Inflammatory macrophage treated with lipopolysaccharide for 4 hours (primary cell): ENCODE data around the gene PPM1L.
A peak's percentile ranks its signal among the peaks of the same experiment; 100 is the strongest.
"Not testable (repeated sequence)": the region's sequence is repeated elsewhere in the genome, so short reads cannot be mapped to it uniquely, and the experiment has no call there.

Experiments
- DNase-seq: peaks from one replicate; pipeline ENCODE4 v3.0.0-alpha.2; 2020

Gene PPM1L

DNA sequence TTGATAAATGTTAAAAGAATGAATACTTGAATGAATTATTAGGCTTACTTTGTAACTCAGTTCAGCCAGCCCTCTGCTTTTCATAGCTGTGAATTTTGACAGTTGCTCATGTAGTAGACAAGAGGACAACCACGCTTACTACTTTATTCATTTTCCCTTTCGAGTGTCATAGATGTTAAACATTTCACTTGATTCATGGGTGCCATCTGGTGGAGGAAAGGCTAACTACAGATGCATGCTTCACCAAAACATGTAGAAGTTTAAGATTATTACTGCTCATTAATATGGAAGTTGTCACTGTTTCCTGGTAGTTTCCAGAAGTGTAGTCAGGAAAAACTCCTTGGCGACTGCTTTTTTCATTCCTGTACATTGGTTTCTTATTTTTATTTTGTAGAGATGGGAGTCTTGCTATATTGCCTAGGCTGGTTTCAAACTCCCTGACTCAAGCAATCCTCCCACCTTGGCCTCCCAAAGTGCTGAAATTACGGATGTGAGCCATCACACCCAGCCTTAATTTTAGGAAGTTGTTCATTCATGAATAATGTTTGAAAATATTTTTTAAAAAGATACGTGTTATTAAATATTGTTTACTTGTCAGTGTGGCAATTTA, 186.0 kb downstream of the PPM1L start:
- DNase-seq = peak; percentile 73

DNA sequence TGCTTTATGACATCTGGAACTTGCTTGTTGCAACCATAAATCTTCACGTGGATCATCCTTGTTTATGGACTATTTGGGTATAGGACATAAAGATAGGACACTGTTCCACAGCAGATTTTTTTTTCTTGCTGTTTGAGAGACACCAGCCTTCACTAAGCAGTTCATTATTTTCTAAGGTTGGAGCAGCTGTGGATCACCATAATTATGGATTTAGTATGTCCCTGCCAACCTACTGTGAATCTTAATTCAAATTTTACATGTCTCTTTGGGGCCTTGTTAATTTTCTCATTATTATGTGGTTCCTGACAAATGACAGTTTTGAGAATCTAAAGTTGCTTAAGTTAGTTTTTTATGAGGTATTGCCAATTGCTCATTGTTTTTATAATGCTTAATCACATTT, 188.0 kb downstream of the PPM1L start:
- DNase-seq = no peak

DNA sequence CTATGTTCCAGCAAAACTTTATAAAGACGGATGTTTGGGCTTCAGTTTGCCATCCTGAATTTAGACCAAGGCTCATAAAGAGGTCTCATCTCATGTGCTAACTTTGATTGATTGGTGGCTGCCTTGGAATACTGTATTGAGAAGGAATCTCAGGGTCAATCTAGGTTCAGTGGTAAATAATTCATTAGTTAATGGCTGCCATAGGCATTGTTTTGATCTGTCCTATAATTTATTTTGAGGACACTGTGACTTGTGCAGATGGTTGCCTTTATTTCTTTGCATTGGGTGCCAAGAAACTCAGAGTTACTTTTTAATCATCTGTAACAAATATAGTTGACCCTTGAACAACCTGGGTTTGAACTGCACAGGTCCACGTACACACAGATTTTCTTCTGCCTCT, 189.3 kb downstream of the PPM1L start:
- no peak for DNase-seq

DNA sequence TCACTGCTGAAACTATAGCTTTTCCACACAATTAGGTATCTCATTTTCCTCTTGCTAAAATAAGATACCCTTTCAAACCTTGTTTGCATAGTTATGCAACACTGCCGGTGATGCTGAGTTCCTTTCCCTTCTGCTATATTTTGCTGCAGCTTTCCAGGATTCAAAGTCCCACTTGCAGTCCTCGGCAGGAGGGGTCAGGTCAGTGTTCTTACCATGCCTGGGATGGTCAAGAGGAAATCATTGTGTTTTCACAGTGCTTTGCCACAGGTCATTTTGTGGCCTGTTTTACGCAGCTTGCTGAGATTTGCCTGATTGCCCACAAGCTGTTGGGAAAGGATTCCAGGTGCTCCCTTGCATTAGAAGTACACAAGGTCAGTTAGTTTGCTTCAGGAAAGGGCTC, 192.2 kb downstream of the PPM1L start:
- DNase-seq = no peak

DNA sequence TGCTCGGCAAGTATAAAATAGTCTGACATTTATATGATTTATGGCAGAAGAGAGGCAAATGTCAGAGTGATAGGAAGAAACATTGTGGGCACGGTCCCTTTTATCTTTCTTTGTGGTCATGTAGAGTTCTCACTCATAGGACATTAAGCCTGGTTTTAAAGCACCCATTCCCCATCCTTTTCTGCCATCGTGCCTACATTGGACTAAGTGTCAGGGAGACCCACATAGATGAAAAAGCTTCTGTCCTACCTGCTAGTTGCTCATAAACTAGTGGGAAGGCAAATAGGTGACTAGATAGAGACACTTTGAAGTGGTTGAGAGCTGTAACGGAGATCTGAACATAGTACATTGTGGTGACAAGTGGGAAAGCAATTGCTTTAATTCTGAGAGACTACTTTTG, 193.4 kb downstream of the PPM1L start:
- no peak for DNase-seq

DNA sequence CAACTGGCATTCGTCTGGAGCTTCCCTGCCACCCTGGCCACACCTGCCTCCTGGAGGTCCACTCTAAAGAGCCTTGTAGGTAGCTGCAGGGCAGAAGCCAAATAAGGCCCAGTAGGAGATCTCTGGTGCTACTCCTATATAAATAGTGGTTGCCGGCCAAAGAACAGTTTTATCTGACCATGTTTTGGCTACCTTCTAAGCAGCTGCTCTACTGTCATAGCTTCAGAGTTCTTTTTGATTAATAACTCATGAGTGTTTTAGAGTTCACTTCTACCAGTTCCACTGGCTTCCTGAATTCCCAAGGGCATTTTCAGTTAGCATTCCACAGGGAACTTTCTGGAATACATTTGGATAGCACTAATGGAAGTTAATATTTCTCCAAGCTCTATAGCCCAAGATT, 194.5 kb downstream of the PPM1L start:
- DNase-seq = no peak

DNA sequence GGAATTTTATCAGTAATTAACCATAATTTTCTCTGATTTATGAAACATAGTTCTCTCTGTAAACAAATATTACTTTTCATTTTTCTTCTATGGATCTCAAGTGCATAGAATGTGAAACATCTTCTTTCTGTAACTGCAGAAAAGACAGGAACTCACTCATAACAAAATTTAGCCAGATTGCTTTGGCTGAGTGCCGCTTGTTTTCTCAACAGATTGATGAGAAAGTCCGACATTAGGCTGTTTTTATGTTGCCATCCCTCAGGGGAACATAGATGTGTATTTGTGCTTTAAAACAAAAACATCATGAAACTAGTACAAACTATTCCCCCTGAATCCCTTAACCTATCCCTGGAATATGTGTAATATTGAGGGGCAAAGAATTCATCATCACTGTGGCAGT, 194.9 kb downstream of the PPM1L start:
- DNase-seq = no peak

DNA sequence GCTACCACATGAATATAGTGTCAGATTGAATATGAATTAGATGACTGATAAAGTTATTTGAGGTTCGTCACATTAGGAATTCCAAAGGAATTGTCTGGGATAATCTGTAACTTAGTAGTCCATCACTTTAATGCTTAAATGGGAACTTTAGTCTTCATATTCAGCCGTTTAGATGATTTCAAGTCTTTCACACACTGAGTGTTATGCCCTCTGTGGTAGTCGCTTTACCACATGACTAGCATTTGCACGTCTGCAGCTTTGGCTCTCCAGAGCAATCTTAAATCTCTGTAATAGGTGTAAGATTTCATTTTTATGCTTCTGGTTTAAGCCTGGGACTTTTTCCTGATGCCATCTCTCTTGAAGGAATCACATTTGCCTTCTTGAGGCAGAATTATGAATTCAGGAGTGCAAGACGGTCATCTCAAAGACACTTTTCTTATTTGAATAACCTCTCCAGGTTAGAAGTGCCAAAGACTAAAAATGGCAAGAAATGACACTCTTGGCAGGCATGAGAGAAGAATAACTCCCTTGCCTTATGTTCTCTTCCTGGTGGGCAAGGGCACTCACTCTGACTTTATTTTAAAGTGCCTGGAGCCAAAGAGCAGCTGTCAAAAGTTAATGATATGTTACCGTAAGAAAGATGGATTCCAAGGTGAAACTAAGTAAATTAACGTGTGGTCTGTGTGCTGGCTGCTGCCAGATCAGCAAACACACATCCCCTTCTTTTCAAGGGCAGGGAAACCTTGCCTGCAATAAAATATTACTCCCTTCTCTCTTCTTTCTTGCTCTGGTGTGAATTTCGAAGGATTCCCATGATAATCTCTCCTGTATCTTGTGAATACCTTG, 195.8 kb downstream of the PPM1L start:
- no peak for DNase-seq

DNA sequence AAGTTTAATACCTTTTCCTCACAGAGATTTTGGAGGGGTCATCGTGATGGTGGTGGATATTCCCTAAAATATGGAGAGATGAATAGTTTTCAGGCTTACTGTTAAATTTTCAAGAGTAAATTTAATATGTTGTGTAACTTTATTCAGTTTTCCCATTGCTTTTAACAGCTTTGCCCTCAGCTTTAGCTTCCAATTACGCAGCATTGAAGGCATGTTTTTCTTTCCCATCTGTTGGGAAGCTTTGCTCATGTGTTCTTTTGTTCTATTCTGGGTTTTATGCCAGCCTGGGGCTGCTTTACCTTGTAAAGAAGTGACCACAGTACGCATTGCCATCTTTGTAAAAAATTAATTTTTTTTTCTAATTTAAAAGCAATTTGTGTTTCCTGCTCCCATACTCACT, 197.7 kb downstream of the PPM1L start:
- DNase-seq = no peak

DNA sequence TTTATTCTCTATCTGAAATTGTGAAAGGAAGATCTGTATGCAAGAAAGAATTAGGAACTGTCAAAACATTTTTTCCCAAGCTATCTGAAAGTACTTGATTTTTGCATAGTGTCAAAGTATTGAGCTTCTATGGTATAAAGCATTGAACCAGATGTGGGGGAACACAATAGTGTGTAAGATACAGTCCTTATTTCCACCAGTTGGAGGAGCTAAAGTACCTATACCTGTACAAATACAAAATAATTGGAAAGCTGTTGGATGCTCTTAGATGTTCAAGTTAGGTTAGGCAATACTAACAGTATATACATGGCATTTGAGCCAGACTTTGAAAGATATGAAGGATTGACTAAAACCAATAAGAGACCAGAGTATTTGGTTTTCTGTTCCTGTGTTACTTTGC, 200.8 kb downstream of the PPM1L start:
- peak; percentile 59 for DNase-seq

DNA sequence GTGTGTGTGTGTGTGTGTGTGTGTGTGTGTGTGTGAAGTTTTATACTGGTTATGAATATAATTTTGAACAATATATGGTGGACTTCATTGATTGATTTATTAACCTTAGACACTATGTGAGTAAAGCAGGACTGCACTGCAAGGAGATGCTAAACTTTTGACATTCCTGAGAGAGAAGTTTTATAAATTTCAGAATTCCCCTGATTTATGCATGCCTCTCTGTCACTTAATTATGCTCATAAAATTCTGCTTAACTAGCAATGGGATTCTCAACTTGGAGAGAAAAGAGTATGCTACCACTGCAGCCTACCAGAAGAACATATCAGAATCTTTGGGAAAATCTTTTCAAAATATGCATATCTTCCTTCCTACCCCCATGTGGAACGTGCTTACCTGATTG, 204.5 kb downstream of the PPM1L start:
- no peak for DNase-seq

DNA sequence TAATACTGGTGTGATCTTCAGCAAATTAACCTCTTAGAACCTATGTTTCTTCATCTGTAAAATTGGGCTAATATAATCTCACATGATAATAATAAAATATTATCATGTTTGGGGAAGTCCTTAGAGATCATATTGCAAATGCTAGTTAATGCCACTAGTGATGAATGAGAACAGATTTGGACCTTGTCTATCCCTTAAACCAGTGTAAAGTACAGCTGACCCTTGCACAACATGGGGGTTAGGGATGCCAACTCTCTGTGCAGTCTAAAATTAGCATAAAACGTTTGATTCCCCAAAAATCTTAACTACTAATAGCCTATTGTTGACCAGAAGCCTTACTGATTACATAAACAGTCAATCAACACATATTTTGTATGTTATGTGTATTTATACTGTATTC, 207.9 kb downstream of the PPM1L start:
- DNase-seq = no peak

DNA sequence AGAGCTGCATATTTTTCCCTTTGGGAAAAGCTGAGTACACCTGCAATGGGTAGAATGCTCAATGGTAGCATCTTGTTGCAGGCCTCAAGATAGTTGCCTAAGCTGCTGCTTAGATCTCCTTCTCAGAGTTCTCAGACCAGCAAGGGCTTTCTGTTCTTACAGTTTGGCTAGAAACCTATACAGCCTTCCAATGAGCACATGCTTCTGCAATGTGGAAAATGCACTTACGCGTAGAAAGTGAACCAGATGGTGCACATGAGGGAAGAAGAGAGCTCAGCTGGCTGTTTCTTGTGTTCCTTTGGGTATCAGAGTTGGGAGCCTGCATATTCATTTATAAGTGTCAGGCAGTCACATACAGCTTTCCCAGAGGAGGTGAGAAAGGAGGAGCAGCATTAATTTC, 212.7 kb downstream of the PPM1L start:
- no peak for DNase-seq

DNA sequence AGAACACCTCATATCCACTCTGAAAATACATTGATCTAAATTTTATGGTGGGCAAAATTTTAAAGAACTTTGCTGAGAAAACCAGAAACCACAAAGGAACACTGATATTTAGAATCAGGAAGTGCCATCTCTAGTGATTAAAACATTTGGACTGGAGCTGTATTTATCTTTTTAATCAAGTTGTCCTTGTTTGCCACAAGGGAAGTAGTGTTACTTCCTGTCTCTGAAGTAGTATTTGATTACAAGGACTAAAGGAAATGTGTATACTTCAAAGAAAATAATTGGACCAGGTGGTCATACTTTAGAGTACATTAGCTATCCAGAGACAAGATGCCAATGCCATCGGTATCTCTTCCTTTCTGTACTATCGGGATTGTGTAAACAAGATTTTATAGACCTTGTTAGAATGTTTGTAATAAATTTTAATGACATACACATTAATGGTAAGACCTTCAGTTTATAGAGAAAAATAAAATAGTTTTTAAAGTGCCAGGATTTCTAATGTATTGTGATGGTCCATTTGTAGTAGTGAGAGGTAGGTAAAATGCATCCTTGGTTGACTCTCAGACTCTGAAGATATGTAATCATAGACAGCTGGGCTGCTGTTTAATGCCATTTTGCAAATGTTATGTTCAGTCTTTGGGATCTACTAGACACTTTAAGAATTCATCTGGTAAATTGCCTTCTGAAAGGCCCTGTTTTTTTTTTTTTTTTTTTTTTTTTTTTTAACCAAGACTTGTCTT, 217.2 kb downstream of the PPM1L start:
- no peak for DNase-seq

DNA sequence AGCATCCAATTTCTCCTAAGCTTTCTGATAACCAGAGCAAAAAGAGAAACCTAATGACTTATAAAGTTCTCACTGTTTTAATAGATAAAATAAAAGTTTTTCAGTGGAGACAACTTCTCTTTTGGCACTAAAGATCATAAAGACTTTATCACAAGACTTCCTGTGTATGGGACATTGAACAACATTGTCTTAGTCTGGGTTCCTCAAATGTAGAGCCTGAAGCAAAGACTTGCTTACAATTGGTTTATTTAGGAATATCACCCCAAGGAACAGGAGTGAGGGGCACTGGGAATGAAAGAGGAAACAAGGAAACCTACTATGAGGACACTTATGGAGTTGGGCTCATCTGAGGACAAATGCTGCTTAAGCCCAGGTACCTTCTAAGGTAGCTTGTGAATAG, 221.7 kb downstream of the PPM1L start:
- peak; percentile 22 for DNase-seq

DNA sequence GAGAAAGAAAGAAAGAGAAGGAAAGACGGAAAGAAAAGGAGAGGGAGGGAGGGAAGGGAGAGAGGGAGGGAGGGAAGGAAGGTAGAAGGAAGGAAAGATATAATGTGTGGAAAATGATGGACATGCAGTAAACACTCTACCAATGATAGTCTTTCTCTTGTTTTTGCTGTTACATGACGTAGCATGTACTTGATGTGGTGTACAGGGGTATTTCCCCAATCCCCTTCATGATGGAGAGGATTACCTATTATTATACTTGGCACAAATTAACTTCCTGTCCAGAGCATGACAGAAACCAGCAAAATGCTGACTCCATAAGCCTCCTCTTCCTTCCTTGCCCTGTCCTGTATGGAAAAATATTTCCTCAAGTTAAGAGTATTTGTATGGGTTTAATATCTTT, 224.7 kb downstream of the PPM1L start:
- DNase-seq = peak; percentile 47

DNA sequence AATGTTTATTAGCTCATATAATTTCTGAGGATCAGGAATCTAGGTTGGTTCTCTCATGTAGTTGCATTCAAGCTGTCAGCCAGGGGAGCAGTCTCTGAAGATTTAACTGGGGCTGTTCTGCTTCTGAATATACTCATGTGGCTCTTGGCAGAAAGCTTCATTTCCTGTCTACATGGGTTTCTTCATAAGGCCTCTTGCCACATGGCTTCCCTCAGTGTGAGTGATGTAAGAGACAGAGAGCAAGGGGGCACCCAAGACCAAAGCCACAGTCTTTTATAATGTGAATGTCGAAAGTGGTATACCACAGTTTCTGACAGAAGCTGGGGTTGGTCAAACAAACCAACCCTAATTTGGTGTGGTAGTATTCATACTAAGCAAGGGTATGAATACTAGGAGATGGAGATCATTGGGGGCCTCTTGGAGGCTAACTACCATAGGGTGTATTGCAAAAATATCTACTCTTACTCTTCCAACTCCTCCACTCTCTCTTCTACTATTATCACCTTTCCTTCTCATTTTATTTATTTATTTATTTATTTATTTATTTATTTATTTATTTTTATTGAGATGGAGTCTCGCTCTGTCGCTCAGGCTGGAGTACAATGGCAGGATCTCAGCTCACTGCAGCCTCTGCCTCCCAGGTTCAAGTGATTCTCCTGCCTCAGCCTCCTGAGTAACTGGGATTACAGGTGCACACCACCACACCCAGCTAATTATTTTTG, 225.3 kb downstream of the PPM1L start:
- peak; percentile 95 for DNase-seq

DNA sequence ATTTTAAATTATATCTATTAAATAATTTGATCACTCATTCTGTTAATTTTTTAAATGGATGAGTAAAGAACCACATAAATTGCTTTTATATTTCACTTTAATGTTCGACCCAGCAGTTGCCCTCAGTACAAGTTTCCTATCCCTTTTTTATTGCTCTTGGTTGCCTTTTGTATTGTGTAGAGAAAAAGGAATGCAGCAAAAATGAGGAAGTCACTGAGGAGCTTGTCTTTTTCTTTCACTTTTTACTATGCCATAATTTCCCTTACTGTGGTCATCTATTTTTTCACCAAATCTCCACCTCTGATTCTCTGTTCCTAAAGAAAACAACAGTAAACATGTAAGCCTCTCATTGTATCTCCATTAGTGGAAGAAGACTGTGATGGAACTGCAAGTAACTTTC, 226.5 kb downstream of the PPM1L start:
- DNase-seq = peak; percentile 75

DNA sequence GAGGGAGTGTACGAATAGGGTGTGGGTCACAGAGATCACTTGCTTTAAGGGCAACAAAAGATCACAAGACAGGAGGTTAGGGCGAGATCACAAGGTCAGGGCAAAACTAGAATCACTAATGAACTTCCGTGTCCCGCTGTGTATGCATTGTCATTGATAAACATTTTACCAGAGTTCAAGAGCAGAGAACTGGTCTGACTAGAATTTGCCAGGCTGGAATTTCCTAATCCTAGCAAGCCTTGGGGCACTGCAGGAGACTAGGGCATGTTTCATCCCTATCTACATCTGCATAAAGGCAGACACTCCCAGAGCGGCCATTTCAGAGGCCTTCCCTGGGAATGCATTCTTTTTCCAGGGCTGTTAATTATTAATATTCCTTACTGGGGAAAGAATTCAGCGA, 227.9 kb downstream of the PPM1L start:
- DNase-seq = not testable (repeated sequence)

DNA sequence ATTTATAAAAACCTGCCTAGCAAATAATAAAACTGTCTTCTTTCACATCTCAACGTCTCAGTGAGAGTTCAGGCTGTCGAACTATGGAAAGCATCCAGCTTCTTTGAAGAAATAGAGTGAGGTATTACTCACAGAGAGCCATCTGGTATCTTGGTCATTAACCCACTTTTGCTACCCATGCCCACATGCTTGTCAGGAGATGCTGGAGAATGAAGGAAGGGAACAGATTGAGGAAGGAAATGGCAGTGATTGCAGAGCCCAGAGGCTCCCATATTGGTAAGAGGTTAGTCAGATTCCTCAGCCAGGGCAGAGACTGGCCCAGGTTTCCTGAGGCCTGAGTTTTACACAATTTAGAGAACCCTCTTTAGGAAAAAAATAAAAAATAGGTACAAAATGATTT, 230.0 kb downstream of the PPM1L start:
- peak; percentile 79 for DNase-seq

DNA sequence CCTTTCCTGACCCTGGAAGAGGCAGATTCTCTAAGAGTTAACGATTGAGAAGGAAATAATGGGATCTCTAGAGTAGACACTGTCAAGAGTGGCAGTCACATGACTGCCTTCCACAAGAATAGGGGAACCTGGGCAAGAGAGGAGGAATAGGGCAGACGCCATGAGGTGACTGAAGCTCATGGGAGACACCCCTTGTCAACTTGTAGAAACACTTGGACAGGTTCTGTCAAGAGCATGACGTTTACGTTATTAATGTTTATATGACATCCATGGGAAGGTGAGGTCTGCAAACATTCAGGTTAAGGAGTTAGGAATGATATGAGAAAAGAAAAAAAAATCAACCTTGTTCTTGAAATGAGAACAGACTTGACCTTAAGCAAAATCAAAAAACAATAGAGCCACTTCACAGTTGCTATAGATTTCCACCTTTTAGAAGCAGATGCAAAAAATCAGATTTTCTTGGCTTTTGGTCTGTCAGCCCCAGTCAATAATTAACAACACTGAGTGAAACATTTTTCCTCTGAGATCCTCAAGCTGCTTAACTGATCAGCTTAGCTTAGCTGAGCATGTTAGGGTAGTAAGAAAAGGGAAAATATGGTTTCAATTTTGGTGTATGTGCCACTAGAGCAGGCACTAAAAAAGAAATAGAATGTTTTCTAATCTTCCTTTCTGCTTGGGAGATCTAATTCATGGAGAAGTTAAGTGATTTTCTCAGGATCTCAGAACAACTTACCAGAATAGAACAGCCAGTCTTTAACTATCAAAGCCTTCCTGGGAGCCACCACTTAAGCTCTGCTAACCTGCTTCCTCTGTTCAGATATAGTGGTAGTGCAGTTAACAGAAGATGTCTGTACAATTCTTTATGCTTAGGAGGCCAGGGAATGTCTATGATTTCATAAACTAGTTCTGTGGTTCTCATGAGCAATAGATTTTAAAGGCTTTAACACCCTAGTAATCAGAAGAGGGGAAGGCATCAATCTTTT, 232.2 kb downstream of the PPM1L start:
- DNase-seq = no peak

DNA sequence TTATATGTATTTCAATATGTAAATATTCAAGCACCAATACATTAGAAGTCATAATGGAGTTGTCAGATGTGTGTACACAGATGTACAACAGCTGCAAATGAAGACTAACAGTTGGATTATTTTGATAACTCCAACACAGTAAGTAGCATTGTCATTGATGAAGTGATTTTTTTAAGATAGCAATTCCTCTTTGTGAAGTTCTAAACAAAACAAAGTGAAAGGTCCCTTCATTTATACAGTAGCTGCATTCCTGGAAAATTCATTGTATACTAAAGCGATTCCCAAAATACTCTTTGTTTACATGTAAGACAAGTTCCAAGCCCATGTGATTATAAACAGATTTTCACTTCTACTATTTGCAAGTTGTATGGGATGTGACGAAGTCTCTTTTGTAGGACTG, 234.4 kb downstream of the PPM1L start:
- no peak for DNase-seq
